Stimulated activated CD4-positive, alpha-beta T cell treated with anti-CD3 and anti-CD28 coated beads, Interleukin-1b, Interleukin-23, amount 100 ng/mL, for 48 hours (primary cell): ENCODE results near the gene MAU2.

Experiments used
- DNase-seq: peaks from one replicate; pipeline ENCODE4 v3.0.0-alpha.2; 2020

Gene MAU2

GRCh38 chr19:19308373-19308772, 12.3 kb upstream of the MAU2 start:
- no peak for DNase-seq

DNA sequence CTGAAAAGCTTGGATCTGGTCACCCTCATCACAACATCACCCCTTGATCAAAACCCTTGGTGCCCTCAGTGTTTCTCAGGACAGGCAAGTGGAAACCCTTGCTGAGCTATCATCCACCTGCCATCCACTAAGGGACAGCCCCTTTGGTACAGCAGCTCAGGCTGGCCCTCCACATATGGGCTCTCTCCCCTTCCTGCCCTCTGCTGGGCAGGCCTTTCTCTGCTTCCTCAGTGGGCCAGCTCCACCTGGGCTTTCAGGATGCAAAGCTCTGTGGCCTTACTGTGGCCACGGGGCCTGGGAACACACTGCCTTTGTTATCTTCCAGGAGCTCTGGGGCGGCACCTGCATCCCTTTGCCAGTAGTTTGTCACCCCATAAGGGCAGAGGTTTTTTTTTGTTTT, 5.2 kb upstream of the MAU2 start:
- DNase-seq, result no peak

- no peak for DNase-seq
These were observed 4.5 kb upstream of the MAU2 start for GRCh38 chr19:19316082-19316481.

GRCh38 chr19:19319732-19320360, 783 bp upstream of the MAU2 start:
- DNase-seq, result no peak

- DNase-seq, result peak; percentile 23
These were observed 530 bp downstream of the MAU2 start for GRCh38 chr19:19321141-19321577.

DNA sequence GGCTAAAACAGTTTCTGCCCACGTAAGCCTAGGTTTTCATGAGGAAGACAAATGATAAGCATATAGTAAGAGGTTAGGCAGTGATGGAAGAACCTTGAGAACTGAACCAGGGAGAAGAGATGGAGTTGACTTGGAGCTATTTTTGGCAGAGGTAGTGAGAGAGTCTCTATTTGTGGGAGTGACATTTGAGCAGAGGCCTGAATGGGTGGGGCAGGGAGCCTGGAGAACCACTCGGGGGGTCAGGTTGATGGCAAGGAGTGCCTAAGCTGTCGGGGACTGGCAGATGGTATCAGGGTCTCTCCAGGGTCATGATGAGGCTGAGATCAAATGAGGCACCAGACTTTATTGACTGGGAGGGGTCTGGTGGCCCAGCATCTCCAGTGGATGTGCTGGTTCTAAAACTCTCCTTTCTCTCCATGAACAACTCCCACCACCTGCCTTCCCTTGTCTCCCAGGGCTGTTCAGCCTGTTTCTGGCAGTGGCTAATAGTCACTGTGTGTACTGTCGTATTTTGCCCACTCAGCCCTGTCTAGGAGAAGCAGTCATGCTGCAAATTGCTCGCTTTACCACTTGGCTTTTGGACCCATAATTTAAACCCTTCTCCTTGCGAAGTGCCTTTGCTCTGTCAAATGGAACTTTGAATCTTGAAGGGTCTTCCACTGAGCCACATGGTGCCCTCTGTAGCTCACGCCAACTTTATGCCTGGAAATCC, 3.6 kb downstream of the MAU2 start:
- DNase-seq, result no peak

DNA sequence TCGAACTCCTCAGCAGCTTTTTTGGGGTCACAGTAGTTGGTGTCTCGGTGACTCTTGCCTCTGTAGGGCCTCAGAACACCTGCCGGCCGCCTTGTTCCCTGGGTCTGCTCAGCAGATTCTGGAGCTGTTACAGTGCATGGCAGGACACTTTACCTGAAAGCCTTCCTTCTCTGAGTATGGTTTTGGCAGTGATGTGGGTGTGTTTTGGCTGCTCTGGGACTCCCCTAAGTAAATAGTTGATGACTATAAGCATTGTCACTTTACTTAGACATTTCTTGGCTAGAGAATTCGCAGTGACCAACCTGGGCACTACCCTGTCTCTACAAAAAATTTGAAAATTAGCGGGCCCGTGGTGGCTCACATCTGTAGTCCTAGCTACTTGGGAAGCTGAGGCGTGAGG, 7.0 kb downstream of the MAU2 start:
- no peak for DNase-seq

- DNase-seq, result no peak
These were observed 8.5 kb downstream of the MAU2 start for GRCh38 chr19:19329126-19329525.

DNA sequence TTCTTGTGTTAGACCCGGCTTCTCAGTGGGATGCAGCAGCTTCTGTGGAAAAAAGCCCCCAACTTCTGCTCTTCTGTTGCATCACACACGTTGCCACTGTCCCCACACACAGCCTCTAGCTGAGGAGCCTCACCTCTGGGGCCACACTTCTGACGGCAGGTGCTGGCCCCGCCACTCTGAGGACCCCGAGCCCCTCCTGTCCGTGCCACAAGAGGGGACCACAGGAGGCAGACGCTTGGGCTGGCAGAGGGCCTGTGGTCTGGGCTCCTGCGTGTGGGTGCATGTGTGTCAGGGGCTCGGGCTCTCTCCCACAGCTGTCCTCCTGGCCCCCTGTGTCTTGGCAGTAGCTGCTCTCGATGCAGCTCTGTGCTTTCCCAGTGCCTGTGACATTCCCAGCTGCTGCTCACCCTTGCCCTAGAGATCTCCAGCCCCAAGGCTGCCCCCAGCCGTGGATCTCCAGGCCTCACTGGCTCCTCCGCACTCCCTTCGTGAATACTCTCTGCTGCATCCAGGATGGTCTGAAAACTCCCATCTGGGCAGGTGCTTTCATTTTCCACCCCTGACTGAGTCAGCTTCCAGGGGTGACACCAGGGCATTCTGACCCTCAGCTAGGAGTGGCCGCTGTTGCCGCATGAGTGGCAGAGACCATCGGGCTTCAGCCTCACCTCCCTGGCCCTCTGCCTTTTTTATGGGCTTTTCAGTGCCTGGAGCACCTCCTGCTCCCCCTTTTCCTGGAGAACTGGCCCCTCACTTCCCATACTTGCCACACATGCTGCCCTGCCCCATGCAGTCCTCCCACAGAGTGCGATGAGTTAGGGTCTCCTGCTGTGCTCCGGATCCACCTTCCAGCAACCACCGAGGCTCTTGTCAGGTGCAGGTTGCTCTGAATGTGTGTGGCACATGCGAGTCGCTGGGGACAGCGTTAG, 13.7 kb downstream of the MAU2 start:
- DNase-seq, result no peak

DNA sequence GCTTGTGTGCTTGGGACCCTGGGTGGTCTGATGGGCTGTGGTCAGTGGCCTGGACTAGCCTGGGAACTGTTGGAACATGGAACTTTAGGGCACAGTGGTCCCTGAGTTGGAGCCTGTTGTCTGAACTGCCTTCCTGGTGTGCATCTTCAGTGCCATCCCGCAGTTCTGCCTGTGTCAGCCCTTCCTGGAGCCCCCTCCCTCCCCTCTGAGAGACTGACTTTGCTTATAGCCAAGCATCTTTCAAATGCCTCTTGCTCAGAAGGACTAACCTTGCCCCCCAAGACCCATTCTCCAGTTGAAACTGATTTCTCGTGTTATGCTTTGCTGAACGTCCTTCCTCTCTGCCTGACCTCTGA, 14.3 kb downstream of the MAU2 start:
- no peak for DNase-seq

DNA sequence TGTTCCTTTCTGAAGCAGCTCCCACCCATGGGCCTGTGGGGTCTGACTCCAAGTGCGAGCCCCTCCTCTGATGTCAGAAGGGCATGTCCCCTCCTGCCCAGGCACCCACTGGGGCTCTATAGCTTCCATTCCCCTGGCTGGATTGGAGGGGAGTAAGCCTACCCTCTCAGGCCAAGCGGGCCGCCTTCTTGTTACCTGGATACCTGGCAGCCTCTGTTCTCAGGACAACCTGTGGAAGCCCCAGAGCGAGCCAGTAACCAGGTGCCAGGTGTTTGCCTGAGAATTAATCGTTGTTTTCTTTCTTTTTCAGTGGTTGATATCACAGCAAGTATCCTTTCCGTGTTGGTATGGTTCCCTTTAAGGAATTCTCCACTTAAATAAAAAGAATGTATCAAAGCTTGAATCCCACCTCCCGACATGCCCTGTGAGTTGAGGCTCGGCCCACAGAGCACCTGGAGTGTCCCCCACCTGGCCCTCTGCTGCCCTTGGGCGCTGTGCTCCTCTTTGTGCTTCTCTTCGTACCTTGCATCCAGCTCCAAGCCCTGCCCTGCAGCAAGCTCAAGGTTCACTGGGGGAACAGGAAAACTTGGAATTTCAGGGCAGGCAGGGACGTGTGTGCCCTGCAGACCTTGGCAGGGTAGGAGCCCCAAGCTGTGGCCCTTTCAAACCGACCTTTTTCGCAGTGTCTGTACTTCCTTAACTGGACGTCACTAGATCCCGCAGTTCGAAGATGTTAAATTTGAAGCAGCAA, 15.0 kb downstream of the MAU2 start:
- no peak for DNase-seq

DNA sequence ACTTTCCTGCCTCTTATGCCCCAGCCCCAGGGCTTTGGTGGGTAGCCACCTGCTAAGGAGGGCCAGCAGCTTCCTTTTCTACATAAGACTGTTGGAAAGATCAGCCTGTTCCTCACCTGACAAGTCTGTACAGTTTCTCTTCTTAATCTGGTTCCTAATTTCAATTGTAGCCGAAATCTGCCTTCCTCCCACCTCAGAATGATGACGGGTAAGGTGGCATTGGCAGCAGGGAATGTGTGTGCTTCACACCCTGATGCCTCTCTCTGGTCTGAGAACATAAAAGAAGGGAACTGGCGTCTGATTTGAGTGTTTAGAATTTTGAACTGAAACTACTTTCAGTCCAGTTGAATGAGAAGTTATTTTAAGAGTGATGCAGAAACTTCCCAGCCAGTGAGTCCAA, 16.0 kb downstream of the MAU2 start:
- no peak for DNase-seq

- no peak for DNase-seq
These were observed 16.5 kb downstream of the MAU2 start for GRCh38 chr19:19337120-19337519.

- no peak for DNase-seq
These were observed 17.5 kb downstream of the MAU2 start for GRCh38 chr19:19338082-19338481.

DNA sequence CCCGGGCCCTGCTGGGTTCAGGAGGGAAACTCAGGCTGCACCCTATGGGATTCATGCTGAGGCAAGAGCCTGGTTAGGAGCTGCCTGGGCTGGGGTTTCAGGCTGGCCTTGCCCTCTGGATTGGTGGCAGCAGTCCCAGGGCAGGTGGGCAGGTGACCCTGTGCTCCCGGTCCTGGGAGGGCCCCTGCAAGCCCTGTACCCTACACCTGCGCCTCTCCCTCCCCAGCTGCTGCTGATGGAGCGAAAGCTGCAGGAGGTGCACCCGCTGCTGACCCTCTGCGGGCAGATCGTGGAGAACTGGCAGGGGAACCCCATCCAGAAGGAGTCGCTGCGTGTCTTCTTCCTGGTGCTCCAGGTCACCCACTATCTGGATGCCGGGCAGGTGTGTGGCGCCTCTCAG, 20.4 kb downstream of the MAU2 start:
- no peak for DNase-seq

GRCh38 chr19:19342086-19343015, 21.7 kb downstream of the MAU2 start:
- DNase-seq, result no peak

- DNase-seq, result no peak
These were observed 22.4 kb downstream of the MAU2 start for GRCh38 chr19:19343016-19343362.

GRCh38 chr19:19343762-19344161, 23.1 kb downstream of the MAU2 start:
- no peak for DNase-seq

DNA sequence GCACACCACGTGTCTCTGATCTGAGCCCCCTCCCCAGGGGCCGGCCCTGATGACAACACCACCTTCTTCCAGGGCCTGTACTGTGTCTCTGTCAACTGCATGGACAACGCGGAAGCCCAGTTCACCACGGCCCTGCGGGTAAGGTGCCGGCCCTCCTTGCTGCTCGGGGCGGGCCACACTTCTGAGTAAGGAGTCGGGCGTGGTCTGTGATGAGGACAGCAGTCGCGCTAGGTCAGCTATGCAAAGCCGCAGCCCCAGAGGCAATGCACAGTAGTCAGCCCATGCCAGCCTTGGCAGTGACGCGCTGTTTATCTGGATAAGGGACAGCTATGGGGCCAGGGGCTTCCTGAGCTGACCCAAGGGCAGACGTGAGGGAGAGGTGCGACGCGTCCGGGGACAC, 24.6 kb downstream of the MAU2 start:
- DNase-seq, result no peak

DNA sequence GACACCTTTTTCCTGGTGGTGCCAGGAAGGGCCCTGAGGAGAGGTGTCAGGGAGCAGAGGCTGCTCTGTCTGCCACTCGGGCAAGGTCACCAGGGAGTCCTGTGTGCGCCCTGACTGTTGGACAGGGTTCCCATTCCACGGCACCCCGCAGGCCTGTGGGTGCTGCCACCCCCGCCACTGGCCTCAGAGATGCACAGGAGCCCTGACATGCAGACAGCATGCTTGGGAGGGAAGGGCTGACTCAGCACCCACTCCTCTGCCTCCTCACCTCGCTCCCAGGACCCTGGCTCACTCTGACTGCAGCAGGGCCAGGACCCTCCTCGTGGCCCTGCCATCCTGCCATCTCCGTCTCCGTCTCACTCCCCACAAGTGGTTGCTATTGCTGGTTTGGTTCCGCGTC, 25.3 kb downstream of the MAU2 start:
- no peak for DNase-seq

GRCh38 chr19:19347401-19348110, 26.9 kb downstream of the MAU2 start:
- no peak for DNase-seq
